Kidney epithelial cell (primary cell): ENCODE data around the gene PIGA. TPM values are rescaled to one million over a fixed set of nuclear protein-coding genes. Genes with fewer than 3 reads are reported as not detected.
"Not testable (repeated sequence)": the region's sequence is repeated elsewhere in the genome, so short reads cannot be mapped to it uniquely, and the experiment has no call there.

Experiments
- DNase-seq: peaks from one replicate; pipeline ENCODE4 v3.0.0-alpha.2; 2010; ENCODE audit warnings: low read depth
- H3K27me3 ChIP-seq: 2 replicates; pipeline ENCODE4 v1.6.0; 2011; ENCODE audit warnings: low read length; ENCODE audit not compliant: control insufficient read depth, insufficient read depth
- H3K36me3 ChIP-seq: 2 replicates; pipeline ENCODE4 v1.5.1; 2011; ENCODE audit warnings: low read length; ENCODE audit not compliant: control insufficient read depth, insufficient read depth
- H3K4me3 ChIP-seq: 2 replicates; pipeline ENCODE4 v1.5.1; 2011; ENCODE audit warnings: low read depth, mild to moderate bottlenecking, control low read depth, low read length
- total RNA-seq: library from RNA; depleted of rRNA; stranded (reverse); fragments of >200 nt; gene quantifications from 2 replicates; pipeline ENCODE4 v1.2.3, GENCODE V29; 2015
- TF ChIP-seq, protein P1 (sequence below): IDR thresholded peaks from 2 replicates; pipeline ENCODE4 v1.5.1; 2011; ENCODE audit warnings: mild to moderate bottlenecking, moderate library complexity, low read length, control low read depth, inconsistent platforms; ENCODE audit not compliant: insufficient read depth, poor library complexity, severe bottlenecking

PIGA gene
- total RNA-seq, 1 donor from 2014 or later = 18.6 TPM

- H3K4me3 ChIP-seq = no peak overlapping the region
- no peaks in the 10 kb centered on the region for H3K27me3 ChIP-seq
- no peaks in the 10 kb centered on the region for H3K36me3 ChIP-seq
- TF ChIP-seq, protein P1, sequence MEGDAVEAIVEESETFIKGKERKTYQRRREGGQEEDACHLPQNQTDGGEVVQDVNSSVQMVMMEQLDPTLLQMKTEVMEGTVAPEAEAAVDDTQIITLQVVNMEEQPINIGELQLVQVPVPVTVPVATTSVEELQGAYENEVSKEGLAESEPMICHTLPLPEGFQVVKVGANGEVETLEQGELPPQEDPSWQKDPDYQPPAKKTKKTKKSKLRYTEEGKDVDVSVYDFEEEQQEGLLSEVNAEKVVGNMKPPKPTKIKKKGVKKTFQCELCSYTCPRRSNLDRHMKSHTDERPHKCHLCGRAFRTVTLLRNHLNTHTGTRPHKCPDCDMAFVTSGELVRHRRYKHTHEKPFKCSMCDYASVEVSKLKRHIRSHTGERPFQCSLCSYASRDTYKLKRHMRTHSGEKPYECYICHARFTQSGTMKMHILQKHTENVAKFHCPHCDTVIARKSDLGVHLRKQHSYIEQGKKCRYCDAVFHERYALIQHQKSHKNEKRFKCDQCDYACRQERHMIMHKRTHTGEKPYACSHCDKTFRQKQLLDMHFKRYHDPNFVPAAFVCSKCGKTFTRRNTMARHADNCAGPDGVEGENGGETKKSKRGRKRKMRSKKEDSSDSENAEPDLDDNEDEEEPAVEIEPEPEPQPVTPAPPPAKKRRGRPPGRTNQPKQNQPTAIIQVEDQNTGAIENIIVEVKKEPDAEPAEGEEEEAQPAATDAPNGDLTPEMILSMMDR = no peak
- DNase-seq = no peak
These were observed 42.5 kb downstream of the PIGA start for GRCh38 chrX:15292861-15293260.

DNA sequence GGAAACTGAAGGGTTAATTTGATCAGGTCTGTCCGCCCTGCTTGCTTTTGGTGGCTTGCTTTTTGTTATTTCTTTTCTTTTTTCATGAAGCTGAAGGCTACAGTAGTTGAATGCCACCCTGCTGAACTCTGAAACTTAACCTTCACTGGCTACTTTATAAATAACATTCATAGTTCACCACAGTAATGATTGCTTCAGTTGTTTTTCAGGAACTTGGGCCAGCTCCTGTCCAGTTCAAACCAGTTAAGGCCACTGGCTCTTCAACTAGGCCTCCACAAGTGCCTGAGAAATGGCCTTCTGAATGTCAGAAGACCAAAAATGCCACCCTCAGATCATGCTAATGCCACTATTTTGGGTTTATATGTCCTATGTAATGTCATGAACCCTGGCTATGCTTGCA is 57.7 kb downstream of the PIGA start:
- no peaks in the 10 kb centered on the region for H3K36me3 ChIP-seq
- no peak for DNase-seq

DNA sequence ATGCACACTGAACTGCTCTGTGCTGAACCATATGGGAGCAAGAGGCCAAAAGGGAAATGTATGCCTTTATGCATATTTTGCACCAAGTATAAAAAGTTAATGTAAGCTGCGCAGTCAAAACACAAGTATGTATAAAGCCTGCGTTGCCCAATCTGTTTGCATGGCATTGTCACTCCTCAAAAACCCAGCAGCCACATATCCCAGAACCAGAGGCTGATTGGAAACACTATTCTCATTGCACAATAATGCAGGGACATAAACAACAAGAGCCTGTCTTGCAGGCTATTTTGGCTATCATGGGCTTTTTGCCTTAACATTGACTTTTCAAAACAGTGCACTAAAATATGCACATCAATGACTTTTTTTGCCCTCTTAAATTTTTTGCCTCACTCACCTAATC is 60.4 kb downstream of the PIGA start:
- no peak for DNase-seq
- TF ChIP-seq, protein P1 = no peak
- no peaks in the 10 kb centered on the region for H3K27me3 ChIP-seq

More for the DNA sequence above, 57.7 kb downstream of the PIGA start:
- Histone ChIP-seq H3K27me3 (no peaks in the 10 kb centered on the region), H3K4me3 (no peak overlapping the region)
- TF ChIP-seq, protein P1 = no peak

GRCh38 chrX:15273275-15273674 is 62.0 kb downstream of the PIGA start:
- H3K4me3 ChIP-seq, H3K27me3 ChIP-seq, H3K36me3 ChIP-seq, DNase-seq: not testable (repeated sequence)

More for the DNA sequence above, 60.4 kb downstream of the PIGA start:
- Histone ChIP-seq H3K36me3 (no peaks in the 10 kb centered on the region), H3K4me3 (no peak overlapping the region)

DNA sequence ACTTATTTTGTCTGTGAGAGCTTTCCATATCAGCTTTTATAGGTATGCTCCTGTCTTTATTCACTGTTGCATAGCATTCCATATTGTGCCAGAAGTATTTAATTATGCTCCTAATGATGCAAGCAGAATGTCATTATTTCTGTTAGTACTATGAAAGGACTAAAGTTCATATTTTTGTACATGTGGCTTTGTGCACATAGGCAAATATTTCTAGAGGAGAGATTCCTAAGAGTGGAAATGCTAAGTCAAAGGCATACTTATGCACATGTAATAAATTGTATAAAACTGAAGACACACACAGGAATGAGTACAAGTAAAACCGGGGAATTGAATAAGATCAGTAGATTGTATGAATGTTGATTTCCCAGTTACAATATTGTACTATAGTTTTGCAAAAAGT is 63.6 kb downstream of the PIGA start:
- Histone ChIP-seq H3K4me3 (no peak overlapping the region), H3K36me3 (no peaks in the 10 kb centered on the region), H3K27me3 (no peaks in the 10 kb centered on the region)
- TF ChIP-seq, protein P1 = no peak
- no peak for DNase-seq

- TF ChIP-seq, protein P1 = no peak
- DNase-seq = peak; percentile 66
- Histone ChIP-seq H3K36me3 (no peaks in the 10 kb centered on the region), H3K27me3 (no peaks in the 10 kb centered on the region), H3K4me3 (peak within 1 kb of the TSS; percentile 12)
These were observed 65.5 kb downstream of the PIGA start, which contains the start of gene ASB9 for GRCh38 chrX:15269618-15270521. Gene ASB9 (minus strand): TSS chrX:15270083. CDS start chrX:15269874, 209 bp downstream.

Other genes with a start within 250 kb of the PIGA start
- gene ASB9, start 65.4 kb downstream of the PIGA start, total RNA-seq = 0.25 and 3.6 TPM in 2 replicates
- gene ASB11, start 19.9 kb downstream of the PIGA start, total RNA-seq = not detected in 2 replicates
- gene VEGFD, start 48.9 kb upstream of the PIGA start, total RNA-seq = not detected in 2 replicates
- 1.4 and 4.9 TPM in 2 replicates for gene PIR, start 157.8 kb upstream of the PIGA start, total RNA-seq
- gene BMX, start 165.3 kb upstream of the PIGA start, total RNA-seq = not detected in 2 replicates